ENCODE data around the gene ZC3H12C. TPM values are rescaled to one million over a fixed set of nuclear protein-coding genes. Genes with fewer than 3 reads are reported as not detected.

Gene ZC3H12C
- total and polyA plus RNA-seq, 2 of the 4 experiments (the other 2 are of a cell fraction) = 4.2 to 15.8 TPM

GRCh38 chr11:110207123-110207522 is 113.9 kb downstream of the ZC3H12C start:
- BruUV-seq (replicated peaks) = no TSS peak
- ATAC-seq (ENCODE audit: low read depth) (no peak), DNase-seq (no peak)
- intact Hi-C loops (cut with micrococcal nuclease) = loop anchor here (10.0 kb wide), 2 partner anchors 1028 to 1238 kb away; no protein-coding TSS in a partner anchor
- no peak overlapping the region for H3K18ac ChIP-seq (ENCODE audit: low read depth, low read length)
- H3K36me3 ChIP-seq (ENCODE audit: control insufficient read depth, insufficient read depth, low read length) = no peaks in the 10 kb centered on the region
- no peak overlapping the region for H3K27ac ChIP-seq (ENCODE audit: insufficient read depth, low read length)
- ChIA-PET POLR2A (ENCODE audit: unreplicated experiment) (interaction anchor here (0.7 kb wide), 1 partner anchor 20 kb away, joined by 3 read pairs; no protein-coding TSS in a partner anchor), CTCF (no interaction called here)
- H3K4me1 ChIP-seq (ENCODE audit: control insufficient read depth, insufficient read depth, low read length) = no peaks in the 10 kb centered on the region
- H2AK9ac ChIP-seq (replicated peaks; ENCODE audit: low read depth, low read length, poor library complexity) = no peak overlapping the region
- no peaks in the 10 kb centered on the region for H3K79me1 ChIP-seq (ENCODE audit: low read depth in 1 of 2, low read length in 2 of 2)
- no peak overlapping the region for H2BK15ac ChIP-seq (ENCODE audit: low read depth, low read length)
- H3K9me3 ChIP-seq (ENCODE audit: control insufficient read depth, insufficient read depth, low read length) = no peaks in the 10 kb centered on the region
- no peak overlapping the region for H2BK120ac ChIP-seq (ENCODE audit: low read depth, low read length)
- H2AFZ ChIP-seq (replicated peaks; ENCODE audit: low read length, poor library complexity) = no peak overlapping the region
- H3K9me1 ChIP-seq (ENCODE audit: insufficient read depth, low read length) = no peaks in the 10 kb centered on the region
- in situ Hi-C loops (cut with MboI; ENCODE audit: low sequenced_read_pairs) = loop anchor here (25.0 kb wide), 1 partner anchor 1230 kb away; no protein-coding TSS in a partner anchor
- TF ChIP-seq ELK1 (IDR thresholded peaks at IDR 0.05; ENCODE audit: borderline replicate concordance, low read depth, low read length) (no peak), RAD21 (IDR thresholded peaks at IDR 0.05; ENCODE audit: low read length) (no peak), MXI1 (IDR thresholded peaks at IDR 0.05; ENCODE audit: borderline replicate concordance, low read depth, low read length) (no peak), RFX5 (IDR thresholded peaks at IDR 0.05; ENCODE audit: low read depth, low read length) (no peak), POLR2A (IDR thresholded peaks at IDR 0.05; ENCODE audit: low read depth, low read length) (no peak), RCOR1 (IDR thresholded peaks at IDR 0.05; ENCODE audit: insufficient replicate concordance, low read length) (no peak), MAZ (IDR thresholded peaks at IDR 0.05; ENCODE audit: borderline replicate concordance, low read depth, low read length) (no peak), CEBPB (IDR thresholded peaks at IDR 0.05; ENCODE audit: low read depth, low read length) (no peak)
- TF ChIP-seq, protein P1, sequence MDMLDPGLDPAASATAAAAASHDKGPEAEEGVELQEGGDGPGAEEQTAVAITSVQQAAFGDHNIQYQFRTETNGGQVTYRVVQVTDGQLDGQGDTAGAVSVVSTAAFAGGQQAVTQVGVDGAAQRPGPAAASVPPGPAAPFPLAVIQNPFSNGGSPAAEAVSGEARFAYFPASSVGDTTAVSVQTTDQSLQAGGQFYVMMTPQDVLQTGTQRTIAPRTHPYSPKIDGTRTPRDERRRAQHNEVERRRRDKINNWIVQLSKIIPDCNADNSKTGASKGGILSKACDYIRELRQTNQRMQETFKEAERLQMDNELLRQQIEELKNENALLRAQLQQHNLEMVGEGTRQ (IDR thresholded peaks at IDR 0.05; ENCODE audit: low read depth, low read length) = no peak
- H3K4me2 ChIP-seq (ENCODE audit: low read depth, low read length) = no peak overlapping the region
- no peak overlapping the region for H3K4me3 ChIP-seq (ENCODE audit: insufficient read depth, low read depth, low read length)
- H3K4ac ChIP-seq (ENCODE audit: low read depth, low read length) = no peak overlapping the region
- H4K5ac ChIP-seq (ENCODE audit: low read depth, low read length) = no peak overlapping the region
- H3K27me3 ChIP-seq (ENCODE audit: control insufficient read depth, insufficient read depth, low read length) = no peaks in the 10 kb centered on the region
- no peak overlapping the region for H3K9ac ChIP-seq (ENCODE audit: low read depth, low read length)
- no peak overlapping the region for H2AK5ac ChIP-seq (ENCODE audit: low read depth, low read length)
- no peak overlapping the region for H4K91ac ChIP-seq (ENCODE audit: insufficient read depth, low read depth, low read length)
- no peak overlapping the region for H4K8ac ChIP-seq (ENCODE audit: low read depth in 2 of 2, low read length in 2 of 2)
- H3K23ac ChIP-seq (ENCODE audit: low read depth, low read length) = no peak overlapping the region
- no peaks in the 10 kb centered on the region for H4K20me1 ChIP-seq (ENCODE audit: insufficient read depth, low read length)
- H2BK5ac ChIP-seq (ENCODE audit: low read depth, low read length, poor library complexity, severe bottlenecking) = no peak overlapping the region
- no peak overlapping the region for H3K14ac ChIP-seq (replicated peaks; ENCODE audit: low read depth, low read length)
- dilution Hi-C loops (cut with HindIII; ENCODE audit: low sequenced_read_pairs, unreplicated experiment) = no loop called here
- H2BK20ac ChIP-seq (ENCODE audit: low read depth, low read length) = no peak overlapping the region
- WGBS, 2 experiments (ENCODE audit: extremely low coverage in 2 of 2, insufficient read length in 1 of 2) = 93% methylated on average over 4 of the region's 6 CpGs; no CpG with 5 or more reads in 1 of the 2 experiments
- no peak overlapping the region for H3K56ac ChIP-seq (ENCODE audit: extremely low read depth, insufficient read depth, low read length)

Data from IMR-90 (cell line).